ENCODE measurements around the gene CYGB.

CYGB gene

GRCh38 chr17:76558198-76559095, 20.9 kb upstream of the CYGB start:
- Histone ChIP-seq H3K9me3 (ENCODE audit: low read depth, low read length) (no peaks in the 10 kb centered on the region), H3K27ac (peak overlapping the region; percentile 77), H3K4me3 (peak overlapping the region; percentile 92), H3K9ac (ENCODE audit: insufficient read length) (peak overlapping the region; percentile 99), H3K36me3 (ENCODE audit: insufficient read depth, low read length) (peaks cover 48% of the 10 kb centered on the region)
- DNase-seq (ENCODE audit: low read depth, low spot score), result no peak
- TF ChIP-seq POLR2AphosphoS5 (IDR thresholded peaks at IDR 0.05; ENCODE audit: borderline replicate concordance, low read depth, low read length), result no peak; the same call in 1 of the 2 replicates
- TF ChIP-seq EZH2 (IDR thresholded peaks at IDR 0.05), result no peak
- no peak for TF ChIP-seq FOXP2 (optimal IDR thresholded peaks at IDR 0.05; ENCODE audit: control extremely low read depth, extremely low read length, insufficient read depth)

- TF ChIP-seq FOXP2 (optimal IDR thresholded peaks at IDR 0.05; ENCODE audit: control extremely low read depth, extremely low read length, insufficient read depth) (no peak), EZH2 (IDR thresholded peaks at IDR 0.05) (no peak), POLR2AphosphoS5 (IDR thresholded peaks at IDR 0.05; ENCODE audit: borderline replicate concordance, low read depth, low read length) (peak; percentile 99)
- Histone ChIP-seq H3K36me3 (ENCODE audit: insufficient read depth, low read length) (peaks cover 43% of the 10 kb centered on the region), H3K27ac (peak overlapping the region; percentile 77)
Observed at GRCh38 chr17:76557368-76558197, 20.1 kb upstream of the CYGB start.

GRCh38 chr17:76556765-76557367, 19.4 kb upstream of the CYGB start:
- Histone ChIP-seq H3K9ac (ENCODE audit: insufficient read length) (peak overlapping the region; percentile 99), H3K36me3 (ENCODE audit: insufficient read depth, low read length) (peaks cover 38% of the 10 kb centered on the region), H3K4me3 (peak overlapping the region; percentile 92), H3K9me3 (ENCODE audit: low read depth, low read length) (no peaks in the 10 kb centered on the region), H3K27ac (peak overlapping the region; percentile 70)
- no peak for TF ChIP-seq EZH2 (IDR thresholded peaks at IDR 0.05)
- no peak for DNase-seq (ENCODE audit: low read depth, low spot score)

More at GRCh38 chr17:76557368-76558197, 20.1 kb upstream of the CYGB start:
- no peaks in the 10 kb centered on the region for H3K9me3 ChIP-seq (ENCODE audit: low read depth, low read length)
- DNase-seq (ENCODE audit: low read depth, low spot score), result peak; percentile 85
- peak overlapping the region; percentile 99 for H3K9ac ChIP-seq (ENCODE audit: insufficient read length)
- peak overlapping the region; percentile 92 for H3K4me3 ChIP-seq

GRCh38 chr17:76554131-76554530, 16.6 kb upstream of the CYGB start:
- no peak for DNase-seq (ENCODE audit: low read depth, low spot score)
- H3K36me3 ChIP-seq (ENCODE audit: insufficient read depth, low read length), result peaks cover 10% of the 10 kb centered on the region
- H3K4me3 ChIP-seq, result no peak overlapping the region
- H3K9ac ChIP-seq (ENCODE audit: insufficient read length), result no peak overlapping the region
- no peaks in the 10 kb centered on the region for H3K9me3 ChIP-seq (ENCODE audit: low read depth, low read length)
- TF ChIP-seq POLR2AphosphoS5 (IDR thresholded peaks at IDR 0.05; ENCODE audit: borderline replicate concordance, low read depth, low read length), result no peak
- TF ChIP-seq EZH2 (IDR thresholded peaks at IDR 0.05), result no peak
- TF ChIP-seq FOXP2 (optimal IDR thresholded peaks at IDR 0.05; ENCODE audit: control extremely low read depth, extremely low read length, insufficient read depth), result no peak
- no peak overlapping the region for H3K27ac ChIP-seq

GRCh38 chr17:76553178-76553908, 15.8 kb upstream of the CYGB start:
- H3K4me3 ChIP-seq, result no peak overlapping the region
- H3K36me3 ChIP-seq (ENCODE audit: insufficient read depth, low read length), result peaks cover 3% of the 10 kb centered on the region
- no peak overlapping the region for H3K27ac ChIP-seq
- H3K9me3 ChIP-seq (ENCODE audit: low read depth, low read length), result no peaks in the 10 kb centered on the region
- TF ChIP-seq POLR2AphosphoS5 (IDR thresholded peaks at IDR 0.05; ENCODE audit: borderline replicate concordance, low read depth, low read length) (no peak), EZH2 (IDR thresholded peaks at IDR 0.05) (no peak), FOXP2 (optimal IDR thresholded peaks at IDR 0.05; ENCODE audit: control extremely low read depth, extremely low read length, insufficient read depth) (no peak)
- H3K9ac ChIP-seq (ENCODE audit: insufficient read length), result no peak overlapping the region
- DNase-seq (ENCODE audit: low read depth, low spot score), result no peak

DNA sequence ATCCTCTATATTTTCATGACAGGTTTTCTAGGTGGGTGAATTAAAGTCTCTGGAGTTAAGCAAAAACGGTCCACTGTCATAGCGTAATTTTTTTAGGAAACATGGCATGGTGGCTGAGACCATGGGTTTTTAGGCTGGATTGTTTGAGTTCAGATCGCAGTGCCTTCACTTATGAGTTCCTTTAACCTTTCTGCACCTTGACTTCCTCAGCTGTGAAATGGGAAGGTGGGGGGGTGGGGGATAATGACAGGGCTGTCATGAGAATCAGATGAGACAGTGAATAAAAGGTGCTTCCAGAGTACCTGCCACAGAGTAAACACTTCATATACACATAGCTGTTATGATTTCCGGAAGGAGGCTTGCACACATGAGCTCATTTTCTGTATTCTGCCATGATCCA, 14.2 kb upstream of the CYGB start:
- TF ChIP-seq POLR2AphosphoS5 (IDR thresholded peaks at IDR 0.05; ENCODE audit: borderline replicate concordance, low read depth, low read length), result no peak
- TF ChIP-seq EZH2 (IDR thresholded peaks at IDR 0.05), result no peak
- no peak for TF ChIP-seq FOXP2 (optimal IDR thresholded peaks at IDR 0.05; ENCODE audit: control extremely low read depth, extremely low read length, insufficient read depth)
- Histone ChIP-seq H3K27ac (no peak overlapping the region), H3K9me3 (ENCODE audit: low read depth, low read length) (no peaks in the 10 kb centered on the region), H3K4me3 (no peak overlapping the region), H3K36me3 (ENCODE audit: insufficient read depth, low read length) (no peaks in the 10 kb centered on the region), H3K9ac (ENCODE audit: insufficient read length) (no peak overlapping the region)
- DNase-seq (ENCODE audit: low read depth, low spot score), result no peak

DNA sequence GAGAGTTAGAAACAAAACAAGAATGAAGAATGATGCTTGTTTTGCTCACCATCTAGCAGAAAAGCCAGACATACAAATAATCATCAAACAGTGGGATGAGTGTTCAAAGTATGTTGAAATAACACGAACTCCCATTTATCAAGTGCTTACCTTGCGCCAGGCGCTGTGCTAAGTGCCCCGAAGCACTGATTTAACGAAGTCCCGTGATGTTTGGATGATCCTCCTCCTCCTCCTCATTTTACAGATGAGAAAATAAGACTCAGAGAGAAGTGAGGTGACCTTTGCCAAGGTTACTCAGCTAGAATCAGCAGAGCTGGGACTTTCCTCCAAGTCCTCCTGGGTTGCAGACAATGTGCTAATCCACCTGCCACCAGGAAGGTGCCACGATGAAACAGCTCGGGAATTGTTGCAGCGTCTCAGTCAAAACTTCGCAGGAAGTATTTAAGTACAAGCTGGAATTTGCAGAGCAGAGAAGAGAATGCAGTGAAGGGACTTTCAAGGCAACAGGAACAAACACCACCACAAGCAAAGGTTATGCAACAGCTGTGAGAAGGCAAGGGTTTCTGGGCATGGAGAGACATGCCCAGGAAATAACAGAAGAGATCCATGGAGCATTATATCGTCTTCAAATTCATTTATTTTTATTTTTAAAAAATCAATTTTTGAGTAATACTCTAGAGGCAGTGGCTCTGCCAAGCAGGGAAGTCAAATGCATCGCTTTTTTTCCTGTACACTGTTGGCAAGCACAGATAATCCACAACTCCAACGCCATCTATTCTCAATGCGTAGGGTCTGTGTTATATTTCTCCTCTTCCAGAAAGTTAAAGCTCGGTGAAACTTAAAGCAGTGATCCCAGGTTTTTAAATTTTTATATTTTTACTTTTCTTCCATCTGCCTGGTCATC, 13.5 kb upstream of the CYGB start:
- H3K36me3 ChIP-seq (ENCODE audit: insufficient read depth, low read length), result no peaks in the 10 kb centered on the region
- H3K4me3 ChIP-seq, result peak overlapping the region; percentile 7; the same call in 1 of the 2 replicates
- no peaks in the 10 kb centered on the region for H3K9me3 ChIP-seq (ENCODE audit: low read depth, low read length)
- H3K27ac ChIP-seq, result no peak overlapping the region
- DNase-seq (ENCODE audit: low read depth, low spot score), result no peak
- no peak overlapping the region for H3K9ac ChIP-seq (ENCODE audit: insufficient read length)
- TF ChIP-seq FOXP2 (optimal IDR thresholded peaks at IDR 0.05; ENCODE audit: control extremely low read depth, extremely low read length, insufficient read depth), result no peak
